22Rv1 (cell line): ENCODE data around the gene MFGE8.

Experiments used
- H3K27ac ChIP-seq: fragments of 450-650 bp; 2 replicates; pipeline ENCODE4 v1.5.1; 2017
- ZFX ChIP-seq: fragments of 450-650 bp; IDR thresholded peaks from 2 replicates; pipeline ENCODE4 v1.6.1; 2017; ENCODE audit warnings: antibody characterized with exemption, borderline replicate concordance
- TF ChIP-seq, protein P1 (sequence below): fragments of 450-650 bp; IDR thresholded peaks from 2 replicates; pipeline ENCODE4 v1.5.1; 2017; ENCODE audit warnings: mild to moderate bottlenecking

The MFGE8 gene

DNA sequence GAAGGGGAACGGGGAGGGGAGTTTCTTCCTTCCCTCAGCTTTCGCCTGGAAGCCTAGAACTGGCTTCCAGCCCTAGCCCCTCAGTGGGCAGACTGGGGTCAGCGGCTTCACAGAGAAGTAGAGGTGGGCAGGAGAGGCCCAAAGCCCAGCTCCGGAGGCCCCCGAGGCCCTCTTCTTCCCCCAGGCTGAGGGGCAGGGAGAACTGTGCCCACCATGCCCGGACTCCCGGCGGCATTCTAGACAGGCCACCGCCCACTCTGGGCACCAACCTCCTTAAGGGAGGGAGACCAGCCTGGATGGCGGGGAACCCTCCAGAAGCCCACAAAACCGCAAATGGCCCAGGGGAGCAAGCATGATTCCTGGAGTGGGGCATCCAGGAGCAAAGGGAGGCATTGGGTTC lies 35.8 kb downstream of the MFGE8 start:
- TF ChIP-seq ZFX, result no peak
- TF ChIP-seq, protein P1, sequence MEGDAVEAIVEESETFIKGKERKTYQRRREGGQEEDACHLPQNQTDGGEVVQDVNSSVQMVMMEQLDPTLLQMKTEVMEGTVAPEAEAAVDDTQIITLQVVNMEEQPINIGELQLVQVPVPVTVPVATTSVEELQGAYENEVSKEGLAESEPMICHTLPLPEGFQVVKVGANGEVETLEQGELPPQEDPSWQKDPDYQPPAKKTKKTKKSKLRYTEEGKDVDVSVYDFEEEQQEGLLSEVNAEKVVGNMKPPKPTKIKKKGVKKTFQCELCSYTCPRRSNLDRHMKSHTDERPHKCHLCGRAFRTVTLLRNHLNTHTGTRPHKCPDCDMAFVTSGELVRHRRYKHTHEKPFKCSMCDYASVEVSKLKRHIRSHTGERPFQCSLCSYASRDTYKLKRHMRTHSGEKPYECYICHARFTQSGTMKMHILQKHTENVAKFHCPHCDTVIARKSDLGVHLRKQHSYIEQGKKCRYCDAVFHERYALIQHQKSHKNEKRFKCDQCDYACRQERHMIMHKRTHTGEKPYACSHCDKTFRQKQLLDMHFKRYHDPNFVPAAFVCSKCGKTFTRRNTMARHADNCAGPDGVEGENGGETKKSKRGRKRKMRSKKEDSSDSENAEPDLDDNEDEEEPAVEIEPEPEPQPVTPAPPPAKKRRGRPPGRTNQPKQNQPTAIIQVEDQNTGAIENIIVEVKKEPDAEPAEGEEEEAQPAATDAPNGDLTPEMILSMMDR, result no peak
- H3K27ac ChIP-seq, result no peak overlapping the region

DNA sequence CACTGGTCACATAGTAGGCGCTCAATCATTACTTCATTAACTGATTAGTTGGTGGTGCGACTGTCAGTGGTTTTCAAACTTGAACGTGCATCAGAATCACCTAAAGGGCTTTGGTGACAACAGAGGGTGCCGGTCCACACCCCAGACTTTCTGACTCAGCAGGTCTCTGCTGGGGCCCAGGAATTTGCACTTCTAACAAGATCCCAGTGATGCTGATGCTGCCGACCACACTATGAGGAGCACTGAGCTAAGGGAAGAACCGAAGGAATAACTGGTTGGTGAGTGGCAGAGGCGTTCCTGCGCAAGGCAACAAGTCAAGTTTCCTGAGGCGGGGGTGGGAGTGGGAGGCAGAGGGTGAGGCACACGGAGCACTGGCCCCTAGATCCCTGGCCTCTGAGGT lies 36.6 kb downstream of the MFGE8 start:
- TF ChIP-seq ZFX, result no peak
- TF ChIP-seq, protein P1, result no peak
- H3K27ac ChIP-seq, result no peak overlapping the region

DNA sequence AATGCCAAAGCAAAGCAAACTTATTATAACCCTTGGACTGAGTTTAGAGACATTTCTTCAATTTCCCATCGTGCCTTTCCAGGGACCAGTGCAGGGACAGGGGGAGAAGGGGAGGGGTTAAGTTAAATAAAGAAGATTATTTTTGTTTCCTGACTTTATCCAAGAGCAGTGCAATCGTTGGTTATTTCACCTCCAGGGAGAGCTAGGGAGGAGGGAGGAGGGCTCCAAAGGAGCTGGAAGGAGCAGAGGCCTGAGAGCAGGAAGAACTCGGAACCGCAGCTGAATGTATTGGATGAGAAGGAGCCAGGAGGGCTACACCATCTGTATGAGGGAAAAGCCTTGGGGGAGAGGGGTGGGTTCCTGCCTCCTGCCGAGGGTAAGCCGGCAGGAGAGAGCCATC lies 38.5 kb downstream of the MFGE8 start:
- no peak for TF ChIP-seq ZFX
- H3K27ac ChIP-seq, result no peak overlapping the region

DNA sequence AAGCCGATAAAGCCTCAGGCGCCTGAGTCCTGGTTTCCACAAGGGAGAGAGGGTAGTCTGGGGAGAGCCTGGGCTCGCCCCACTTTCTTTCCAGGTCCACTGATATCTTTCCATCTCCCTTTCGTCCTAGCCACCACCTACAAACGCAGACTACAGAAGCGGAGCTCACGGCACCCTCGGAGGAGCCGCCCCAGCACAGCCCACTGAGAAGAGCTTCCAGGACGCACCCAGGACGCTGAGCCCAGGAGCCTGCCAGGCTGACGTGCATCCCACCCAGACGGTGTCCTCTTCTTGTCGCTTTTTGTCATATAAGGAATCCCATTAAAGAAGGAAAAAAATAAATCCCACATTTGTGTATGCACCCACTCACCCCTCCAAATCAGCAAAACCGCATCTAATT lies 38.9 kb downstream of the MFGE8 start:
- no peak overlapping the region for H3K27ac ChIP-seq
- TF ChIP-seq, protein P1, result no peak
- TF ChIP-seq ZFX, result no peak

DNA sequence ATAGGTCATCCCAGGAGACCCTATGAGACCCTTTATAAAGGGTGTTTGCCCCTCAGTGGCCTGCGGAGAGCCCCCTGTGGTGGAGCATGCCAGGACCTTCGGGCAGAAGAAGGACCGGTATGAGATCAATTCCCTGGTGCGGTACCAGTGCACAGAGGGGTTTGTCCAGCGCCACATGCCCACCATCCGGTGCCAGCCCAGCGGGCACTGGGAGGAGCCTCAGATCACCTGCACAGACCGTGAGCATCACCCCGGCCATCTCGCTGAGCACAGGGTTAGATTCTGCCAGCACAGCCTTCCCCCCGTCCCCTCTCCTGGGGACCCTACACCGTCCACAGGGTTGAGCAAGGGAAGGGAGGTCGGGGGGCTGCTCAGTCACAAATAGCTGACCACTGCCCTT lies 39.4 kb downstream of the MFGE8 start:
- no peak for TF ChIP-seq ZFX
- TF ChIP-seq, protein P1, result no peak
- no peak overlapping the region for H3K27ac ChIP-seq

DNA sequence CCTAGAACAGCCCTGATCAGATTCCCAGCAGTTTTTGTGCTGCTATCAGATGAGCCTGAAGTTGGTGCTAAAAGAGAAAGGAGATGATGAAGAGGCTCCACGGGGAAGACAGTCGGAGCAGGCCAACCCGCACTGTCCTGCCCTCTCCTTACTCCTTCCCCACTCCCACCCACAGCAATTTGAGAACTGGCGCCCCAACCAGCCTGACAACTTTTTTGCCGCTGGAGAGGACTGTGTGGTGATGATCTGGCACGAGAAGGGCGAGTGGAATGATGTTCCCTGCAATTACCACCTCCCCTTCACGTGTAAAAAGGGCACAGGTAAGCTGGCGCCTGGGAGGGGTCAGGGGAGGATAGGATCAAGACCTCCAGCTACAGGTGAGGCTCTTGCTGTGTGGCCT lies 40.5 kb downstream of the MFGE8 start:
- TF ChIP-seq, protein P1, result no peak
- TF ChIP-seq ZFX, result no peak
- H3K27ac ChIP-seq, result no peak overlapping the region

DNA sequence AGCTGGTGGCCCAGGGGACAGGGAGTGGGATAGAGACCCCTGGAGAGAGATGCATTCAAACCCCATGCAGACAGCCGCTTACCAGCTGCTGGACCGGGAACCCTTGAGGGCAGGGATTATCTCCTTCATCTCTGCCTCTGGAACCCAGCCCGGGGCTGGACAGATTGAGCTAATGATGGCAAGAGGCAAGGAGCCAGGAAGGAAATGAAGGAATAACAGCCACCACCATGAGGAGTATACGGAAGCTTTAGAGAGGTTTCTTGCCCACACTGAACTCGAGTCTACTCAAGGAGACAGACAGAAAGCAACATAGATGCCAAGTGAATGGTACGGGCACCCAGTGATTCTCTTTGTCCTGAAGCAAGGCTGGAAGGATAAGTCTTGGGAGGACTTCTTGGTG lies 41.1 kb downstream of the MFGE8 start:
- no peak overlapping the region for H3K27ac ChIP-seq
- TF ChIP-seq ZFX, result no peak
- TF ChIP-seq, protein P1, result no peak

DNA sequence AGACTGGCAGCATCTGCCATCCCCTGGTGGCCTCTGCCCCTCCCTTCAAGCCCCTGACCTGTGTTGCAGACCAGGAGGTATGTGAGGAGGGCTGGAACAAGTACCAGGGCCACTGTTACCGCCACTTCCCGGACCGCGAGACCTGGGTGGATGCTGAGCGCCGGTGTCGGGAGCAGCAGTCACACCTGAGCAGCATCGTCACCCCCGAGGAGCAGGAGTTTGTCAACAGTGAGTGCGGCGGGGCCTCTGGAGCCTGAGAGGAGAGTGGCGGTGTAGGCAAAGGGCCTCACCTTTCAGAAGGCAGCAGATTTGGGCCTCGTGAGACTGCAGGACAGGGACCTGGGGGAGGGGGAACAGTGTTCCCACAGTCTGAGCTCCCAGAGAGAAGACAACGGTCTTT lies 41.9 kb downstream of the MFGE8 start:
- TF ChIP-seq, protein P1, result no peak
- TF ChIP-seq ZFX, result no peak

More for the DNA sequence above, 41.9 kb downstream of the MFGE8 start:
- H3K27ac ChIP-seq, result no peak overlapping the region
